Astrocyte of the spinal cord (primary cell): ENCODE measurements around the gene MPPED1.

Experiments used
- DNase-seq: peaks from one replicate; pipeline ENCODE4 v3.0.0; 2011; ENCODE audit warnings: low read depth, low spot score
- H3K4me3 ChIP-seq: 2 replicates; pipeline ENCODE4 v1.5.1; 2011; ENCODE audit warnings: low read depth, mild to moderate bottlenecking, low read length, moderate library complexity
- CTCF ChIP-seq: IDR thresholded peaks from 2 replicates; pipeline ENCODE4 v1.5.1; 2012; ENCODE audit warnings: low read depth, mild to moderate bottlenecking, low read length, inconsistent platforms
- in situ Hi-C: cut with HindIII; loops from 2 replicates; pipeline ENCODE4 v1.10.0; 2017; ENCODE audit warnings: low sequenced_read_pairs

MPPED1 gene

GRCh38 chr22:43516386-43516785 is 104.6 kb downstream of the MPPED1 start:
- no peak for DNase-seq
- no peak for TF ChIP-seq CTCF
- no peak overlapping the region for H3K4me3 ChIP-seq
- in situ Hi-C loops: no loop called here

GRCh38 chr22:43516996-43517635 is 105.3 kb downstream of the MPPED1 start:
- DNase-seq: no peak
- H3K4me3 ChIP-seq: no peak overlapping the region
- in situ Hi-C loops: no loop called here
- TF ChIP-seq CTCF: no peak

- in situ Hi-C loops: no loop called here
- no peak overlapping the region for H3K4me3 ChIP-seq
- DNase-seq: no peak
- no peak for TF ChIP-seq CTCF
Measured at GRCh38 chr22:43520632-43521039, 108.8 kb downstream of the MPPED1 start.

DNA sequence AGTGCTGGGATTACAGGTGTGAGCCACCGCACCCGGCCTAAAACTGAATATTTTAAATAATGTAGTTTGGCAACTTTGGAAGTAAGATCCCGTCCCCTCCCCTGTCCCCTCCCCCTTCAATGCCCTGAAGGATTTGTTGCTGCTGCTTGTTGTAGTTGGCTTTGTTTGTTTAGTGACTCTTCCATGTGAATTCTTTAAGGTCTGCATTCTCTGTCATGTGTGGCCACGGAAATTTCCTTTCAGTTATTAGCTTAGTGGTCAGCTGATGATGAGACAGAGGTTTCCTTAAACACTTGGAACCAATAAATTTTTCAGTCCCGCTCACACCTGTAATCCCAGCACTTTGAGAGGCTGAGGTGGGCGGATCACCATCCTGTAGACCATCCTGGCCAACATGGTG is 109.9 kb downstream of the MPPED1 start:
- in situ Hi-C loops: no loop called here

DNA sequence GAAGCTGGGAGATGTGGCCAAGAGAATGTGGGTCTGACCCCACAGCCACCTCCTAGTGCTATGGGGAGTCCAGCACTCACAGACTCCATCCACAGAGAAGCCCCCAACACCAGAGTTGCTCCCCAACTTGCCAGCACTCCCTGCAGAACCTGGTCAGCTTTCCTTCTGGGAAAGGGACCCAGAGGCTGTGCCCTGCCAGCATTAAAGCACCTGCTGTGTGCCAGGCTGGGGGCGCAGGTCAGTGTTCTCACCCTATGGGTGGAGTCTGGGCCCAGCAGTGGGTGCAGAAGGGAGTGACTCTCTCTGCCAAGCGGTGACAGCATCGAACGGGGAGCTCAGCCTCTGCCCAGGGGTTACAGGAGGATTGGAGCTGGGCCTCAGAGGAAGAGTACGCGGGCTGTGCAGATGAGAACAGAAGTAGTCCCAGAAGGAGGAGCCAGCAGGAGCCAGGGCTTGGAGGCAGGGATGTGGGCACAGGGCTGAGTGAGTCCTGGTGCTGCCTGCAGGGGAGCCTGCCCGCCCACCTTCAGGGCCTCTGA is 114.4 kb downstream of the MPPED1 start:
- in situ Hi-C loops: no loop called here

More for the DNA sequence above, 109.9 kb downstream of the MPPED1 start:
- no peak for TF ChIP-seq CTCF
- no peak overlapping the region for H3K4me3 ChIP-seq
- no peak for DNase-seq

DNA sequence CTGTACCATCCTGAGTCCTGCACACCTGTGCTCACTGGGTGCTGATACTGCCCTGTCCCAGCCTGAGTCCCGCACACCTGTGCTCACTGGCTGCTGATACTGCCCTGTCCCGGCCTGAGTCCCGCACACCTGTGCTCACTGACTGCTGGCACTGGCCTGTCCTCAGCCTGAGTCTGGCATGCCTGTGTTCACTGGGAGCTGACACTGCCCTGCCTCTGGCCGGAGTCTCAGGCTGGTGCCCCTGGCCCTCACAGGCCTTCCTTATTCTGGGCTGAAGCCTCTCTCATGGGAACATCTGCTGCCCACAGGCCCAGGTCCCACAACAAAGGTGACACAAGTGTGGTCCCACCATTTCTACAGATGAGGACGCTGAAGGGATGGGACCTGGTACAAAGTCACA is 115.1 kb downstream of the MPPED1 start:
- in situ Hi-C loops: no loop called here
- no peak for DNase-seq
- no peak for TF ChIP-seq CTCF

More for the DNA sequence above, 114.4 kb downstream of the MPPED1 start:
- TF ChIP-seq CTCF: no peak
- H3K4me3 ChIP-seq: no peak overlapping the region
- no peak for DNase-seq

More for the DNA sequence above, 115.1 kb downstream of the MPPED1 start:
- no peak overlapping the region for H3K4me3 ChIP-seq
